Caco-2 (cell line): ENCODE measurements around the gene SMC1B. TPM values are rescaled to one million over a fixed set of nuclear protein-coding genes. Genes with fewer than 3 reads are reported as not detected.
A peak's percentile ranks its signal among the peaks of the same experiment; 100 is the strongest.

ENCODE experiments used
- BruUV-seq: library from RNA; stranded (reverse); fragments of 400-500 nt; replicated peaks from 2 replicates; lab custom pipeline; 2021; lab: Mats Ljungman, UMichigan
- CTCF ChIA-PET: fragments of 300-600 bp; sonication (Branson Sonifier 250); formaldehyde crosslinking; loops from one replicate; lab custom pipeline; 2022; ENCODE audit warnings: antibody characterized with exemption; lab: Charles Lee
- POLR2A ChIA-PET: fragments of 300-600 bp; sonication (Branson Sonifier 250); formaldehyde crosslinking; loops from one replicate; lab custom pipeline; 2022; ENCODE audit warnings: antibody characterized with exemption; lab: Charles Lee
- DNase-seq, 2 experiments: peaks; one replicate each; pipeline versions ENCODE4 v3.0.0 to v3.0.0-alpha.2; 2020 to 2022
- H3K27me3 ChIP-seq: replicated peaks from 2 replicates; pipeline ENCODE4 v1.6.0; 2011; ENCODE audit warnings: low read length; ENCODE audit not compliant: control insufficient read depth, insufficient read depth
- H3K36me3 ChIP-seq: 2 replicates; pipeline ENCODE4 v1.5.1; 2011; ENCODE audit warnings: low read length; ENCODE audit not compliant: control insufficient read depth, insufficient read depth
- H3K4me1 ChIP-seq: fragments of 250-450 bp; sonication (Bioruptor Pico); 2 replicates; pipeline ENCODE4 v1.5.1; 2020; ENCODE audit warnings: mild to moderate bottlenecking
- H3K4me3 ChIP-seq: 2 replicates; pipeline ENCODE4 v1.5.1; 2011; ENCODE audit warnings: low read depth, mild to moderate bottlenecking, control low read depth, low read length
- H3K9me3 ChIP-seq: fragments of 250-450 bp; sonication (Bioruptor Pico); 2 replicates; pipeline ENCODE4 v1.5.1; 2020; ENCODE audit warnings: mild to moderate bottlenecking, moderate library complexity
- H3K27ac Mint-ChIP-seq: one replicate; pipeline ENCODE4 v1.8.0; 2022; ENCODE audit warnings: mixed read lengths; ENCODE audit not compliant: unreplicated experiment
- H3K27me3 Mint-ChIP-seq: one replicate; pipeline ENCODE4 v1.8.0; 2022; ENCODE audit warnings: mixed read lengths; ENCODE audit not compliant: insufficient read depth, unreplicated experiment
- H3K36me3 Mint-ChIP-seq: one replicate; pipeline ENCODE4 v1.8.0; 2022; ENCODE audit warnings: mild to moderate bottlenecking, mixed read lengths; ENCODE audit not compliant: insufficient read depth, unreplicated experiment
- H3K4me1 Mint-ChIP-seq: one replicate; pipeline ENCODE4 v1.8.0; 2022; ENCODE audit warnings: low read depth, mixed read lengths; ENCODE audit not compliant: unreplicated experiment
- H3K4me3 Mint-ChIP-seq: one replicate; pipeline ENCODE4 v1.8.0; 2022; ENCODE audit warnings: mild to moderate bottlenecking, moderate library complexity, mixed read lengths; ENCODE audit not compliant: unreplicated experiment
- H3K9me3 Mint-ChIP-seq: one replicate; pipeline ENCODE4 v1.8.0; 2022; ENCODE audit warnings: mixed read lengths; ENCODE audit not compliant: unreplicated experiment
- CTCF ChIP-seq, 2 experiments: fragments of 200-600 bp in 1 of 2; IDR thresholded peaks; 1 replicate in 1 of 2; 2 replicates in 1 of 2; pipeline versions ENCODE4 v1.5.1 to v1.8.0; 2011 to 2022; ENCODE audit warnings: antibody characterized with exemption in 1 of 2, control low read depth in 1 of 2, inconsistent platforms in 1 of 2, low read depth in 1 of 2, low read length in 1 of 2, mild to moderate bottlenecking in 1 of 2, moderate library complexity in 1 of 2; ENCODE audit not compliant: insufficient read depth in 1 of 2, severe bottlenecking in 1 of 2, unreplicated experiment in 1 of 2
- intact Hi-C: fragments of 100-400 bp; cut with micrococcal nuclease; formaldehyde crosslinking; loops from one replicate; pipeline ENCODE4 v1.10.0; 2022; ENCODE audit not compliant: unreplicated experiment
- total RNA-seq: library from RNA; stranded (reverse); gene quantifications from 2 replicates; pipeline ENCODE4 v1.2.3, GENCODE V29; 2022

Gene SMC1B
- total RNA-seq, 1 experiment from 2014 or later: 5.3 TPM

DNA sequence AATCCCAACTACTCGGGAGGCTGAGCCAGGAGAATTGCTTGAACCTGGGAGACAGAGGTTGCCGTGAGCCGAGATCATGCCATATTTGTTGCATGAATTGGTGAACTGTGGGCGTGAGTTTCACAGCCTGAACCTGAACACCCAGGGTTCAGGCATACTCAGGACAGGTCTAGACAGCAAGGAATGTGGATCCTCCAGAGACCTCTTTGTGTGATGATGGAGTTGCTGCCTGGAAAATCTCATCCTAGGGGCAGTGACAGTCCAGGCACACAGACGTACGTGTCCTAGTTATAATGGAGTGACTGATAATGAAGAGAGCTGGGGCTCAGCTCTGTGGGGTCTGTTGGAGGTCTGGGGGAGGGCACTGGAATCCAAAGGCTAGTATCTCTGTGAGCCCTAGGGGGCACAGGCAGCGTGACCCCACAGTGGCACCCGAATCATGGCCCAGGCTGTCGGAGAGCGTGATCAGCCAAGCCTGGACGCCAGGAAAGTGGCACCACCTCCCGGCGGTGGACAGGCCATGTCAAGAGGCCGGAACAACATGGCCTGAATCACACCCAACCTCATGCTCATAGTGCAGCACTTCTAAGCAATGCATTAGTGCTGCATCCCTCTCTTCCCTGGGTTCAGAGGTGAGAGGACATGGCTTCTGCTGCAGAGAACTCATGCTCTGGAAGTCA lies 31.8 kb upstream of the SMC1B start:
- POLR2A ChIA-PET: interaction anchor here (1.0 to 1.8 kb wide), 2 partner anchors 28 to 59 kb away, joined by 3 to 15 read pairs; no protein-coding TSS in a partner anchor
- no peak for DNase-seq
- H3K9me3 Mint-ChIP-seq: no peaks in the 10 kb centered on the region
- CTCF ChIA-PET: no interaction called here
- H3K27me3 Mint-ChIP-seq: no peaks in the 10 kb centered on the region
- Histone ChIP-seq H3K9me3 (no peaks in the 10 kb centered on the region), H3K4me3 (no peak overlapping the region), H3K36me3 (no peaks in the 10 kb centered on the region), H3K4me1 (peaks cover 51% of the 10 kb centered on the region), H3K27me3 (no peaks in the 10 kb centered on the region)
- TF ChIP-seq CTCF (IDR thresholded peaks at IDR 0.05; ENCODE audit: insufficient read depth in 1 of 2, low read depth in 1 of 2, low read length in 1 of 2, severe bottlenecking in 1 of 2, unreplicated experiment in 1 of 2): no peak
- BruUV-seq: no TSS peak
- peaks cover 50% of the 10 kb centered on the region for H3K4me1 Mint-ChIP-seq
- intact Hi-C loops: no loop called here
- peak overlapping the region; percentile 96 for H3K27ac Mint-ChIP-seq
- no peak overlapping the region for H3K4me3 Mint-ChIP-seq
- H3K36me3 Mint-ChIP-seq: peaks cover 9% of the 10 kb centered on the region

GRCh38 chr22:45444168-45444567 lies 30.8 kb upstream of the SMC1B start:
- no peak overlapping the region for H3K4me3 ChIP-seq
- no peaks in the 10 kb centered on the region for H3K9me3 ChIP-seq
- TSS peak; percentile 10 for BruUV-seq
- ChIA-PET POLR2A (interaction anchor here (1.0 to 1.8 kb wide), 2 partner anchors 29 to 60 kb away, joined by 3 to 15 read pairs; no protein-coding TSS in a partner anchor), CTCF (interaction anchor here (0.9 to 1.1 kb wide), 2 partner anchors 18 to 30 kb away, joined by 4 read pairs; no protein-coding TSS in a partner anchor)
- intact Hi-C loops: loop anchor here (1.0 to 5.0 kb wide), 2 partner anchors 34 to 108 kb away; no protein-coding TSS in a partner anchor
- peak overlapping the region; percentile 45 for H3K4me3 Mint-ChIP-seq
- DNase-seq: peak; percentile 51 to 67
- no peak for TF ChIP-seq CTCF (IDR thresholded peaks at IDR 0.05; ENCODE audit: insufficient read depth in 1 of 2, low read depth in 1 of 2, low read length in 1 of 2, severe bottlenecking in 1 of 2, unreplicated experiment in 1 of 2)
- peaks cover 9% of the 10 kb centered on the region for H3K36me3 Mint-ChIP-seq
- no peaks in the 10 kb centered on the region for H3K36me3 ChIP-seq
- peaks cover 50% of the 10 kb centered on the region for H3K4me1 Mint-ChIP-seq
- peaks cover 59% of the 10 kb centered on the region for H3K4me1 ChIP-seq
- H3K9me3 Mint-ChIP-seq: no peaks in the 10 kb centered on the region
- no peaks in the 10 kb centered on the region for H3K27me3 ChIP-seq
- H3K27me3 Mint-ChIP-seq: no peaks in the 10 kb centered on the region
- H3K27ac Mint-ChIP-seq: peak overlapping the region; percentile 96

- intact Hi-C loops: loop anchor here (5.0 kb wide), 1 partner anchor 110 kb away; no protein-coding TSS in a partner anchor
- H3K36me3 ChIP-seq: no peaks in the 10 kb centered on the region
- POLR2A ChIA-PET: interaction anchor here (0.6 to 1.4 kb wide), 3 partner anchors 32 to 278 kb away, joined by 3 to 16 read pairs (median 4); partner anchors contain the start of gene NUP50
- Mint-ChIP-seq H3K36me3 (peaks cover 9% of the 10 kb centered on the region), H3K27ac (peak overlapping the region; percentile 96), H3K4me1 (peaks cover 50% of the 10 kb centered on the region), H3K4me3 (peak overlapping the region; percentile 71), H3K27me3 (no peaks in the 10 kb centered on the region), H3K9me3 (no peaks in the 10 kb centered on the region)
- TF ChIP-seq CTCF (IDR thresholded peaks at IDR 0.05; ENCODE audit: insufficient read depth in 1 of 2, low read depth in 1 of 2, low read length in 1 of 2, severe bottlenecking in 1 of 2, unreplicated experiment in 1 of 2): no peak
- H3K9me3 ChIP-seq: 0 out of 2 replicates have a peak, but pooled peaks cover 2% of the 10 kb centered on the region
- H3K4me3 ChIP-seq: no peak overlapping the region
- BruUV-seq: no TSS peak
- peak; percentile 74 to 76 for DNase-seq
- CTCF ChIA-PET: interaction anchor here (0.6 to 1.2 kb wide), 4 partner anchors 25 to 62 kb away, joined by 3 to 6 read pairs (median 6); no protein-coding TSS in a partner anchor
- peaks cover 59% of the 10 kb centered on the region for H3K4me1 ChIP-seq
- no peaks in the 10 kb centered on the region for H3K27me3 ChIP-seq
Measured at GRCh38 chr22:45442116-45442515, 28.7 kb upstream of the SMC1B start.
